GM18498 (cell line): ENCODE results near the gene YWHAE.
"Not testable (repeated sequence)": the region's sequence is repeated elsewhere in the genome, so short reads cannot be mapped to it uniquely, and the experiment has no call there.

Experiments used
- ATAC-seq: cut with Tn5 transposase; IDR thresholded peaks from one replicate; pipeline ENCODE4 v1.9.1; 2021; ENCODE audit warnings: mild to moderate bottlenecking, moderate library complexity; ENCODE audit not compliant: unreplicated experiment

Gene YWHAE

GRCh38 chr17:1413281-1413791 lies 13.3 kb upstream of the YWHAE start:
- ATAC-seq: no peak

GRCh38 chr17:1412185-1413110 lies 12.4 kb upstream of the YWHAE start:
- ATAC-seq: no peak

DNA sequence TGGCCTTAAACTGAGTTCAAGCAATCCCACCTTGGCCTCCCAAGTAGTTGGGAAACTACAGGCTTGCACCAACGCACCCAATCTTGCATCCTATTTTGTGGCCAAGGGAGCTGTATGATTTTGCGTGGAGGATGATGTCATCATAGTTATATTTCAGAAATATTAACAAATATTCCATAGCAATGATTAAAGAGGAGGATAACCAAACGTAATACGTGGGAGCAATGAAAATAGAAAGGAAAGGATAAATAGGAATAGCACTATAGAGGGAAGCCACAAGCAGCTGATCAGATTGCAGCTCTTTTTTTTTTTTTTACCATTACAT lies 2.2 kb upstream of the YWHAE start:
- no peak for ATAC-seq

- ATAC-seq: peak; percentile 15
These were observed 917 bp downstream of the YWHAE start for GRCh38 chr17:1398931-1399678.

- ATAC-seq: no peak
These were observed 2.0 kb downstream of the YWHAE start for GRCh38 chr17:1398028-1398427.

- not testable (repeated sequence) for ATAC-seq
These were observed 4.0 kb downstream of the YWHAE start for GRCh38 chr17:1395876-1396665.

GRCh38 chr17:1391577-1391976 lies 8.4 kb downstream of the YWHAE start:
- ATAC-seq: no peak

- no peak for ATAC-seq
These were observed 9.3 kb downstream of the YWHAE start for GRCh38 chr17:1390432-1391367.

DNA sequence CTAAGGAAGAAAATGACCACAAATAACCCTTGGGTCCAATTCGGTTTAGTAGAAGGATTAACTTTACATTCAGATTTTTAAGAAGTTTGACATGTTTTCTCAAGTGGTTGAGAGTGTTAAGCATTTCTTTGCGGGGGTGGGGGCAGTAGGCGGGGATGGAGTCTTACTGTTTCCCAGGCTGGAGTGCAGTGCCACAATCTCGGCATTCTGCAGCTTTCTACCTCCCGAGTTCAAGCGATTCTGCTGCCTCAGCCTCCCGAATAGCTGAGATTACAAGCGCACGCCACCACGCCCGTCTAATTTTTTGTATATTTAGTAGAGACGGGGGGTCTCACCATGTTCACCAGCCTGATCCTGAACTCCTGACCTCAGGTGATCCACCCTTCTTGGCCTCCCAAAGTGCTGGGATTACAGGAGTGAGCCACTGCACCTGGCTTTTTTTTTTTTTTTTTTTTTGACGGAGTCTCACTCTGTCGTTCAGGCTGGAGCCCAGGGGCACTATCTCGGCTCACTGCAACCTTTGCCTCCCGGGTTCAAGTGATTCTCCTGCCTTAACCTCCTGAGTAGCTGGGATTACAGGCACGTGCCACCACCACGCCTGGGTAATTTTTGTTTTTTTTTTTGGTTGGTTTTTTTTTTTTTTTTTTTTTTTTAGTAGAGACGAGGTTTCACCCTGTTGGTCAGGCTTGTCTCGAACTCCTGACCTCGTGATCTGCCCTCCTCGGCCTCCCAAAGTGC lies 12.4 kb downstream of the YWHAE start:
- not testable (repeated sequence) for ATAC-seq

GRCh38 chr17:1386675-1387190 lies 13.3 kb downstream of the YWHAE start:
- not testable (repeated sequence) for ATAC-seq

DNA sequence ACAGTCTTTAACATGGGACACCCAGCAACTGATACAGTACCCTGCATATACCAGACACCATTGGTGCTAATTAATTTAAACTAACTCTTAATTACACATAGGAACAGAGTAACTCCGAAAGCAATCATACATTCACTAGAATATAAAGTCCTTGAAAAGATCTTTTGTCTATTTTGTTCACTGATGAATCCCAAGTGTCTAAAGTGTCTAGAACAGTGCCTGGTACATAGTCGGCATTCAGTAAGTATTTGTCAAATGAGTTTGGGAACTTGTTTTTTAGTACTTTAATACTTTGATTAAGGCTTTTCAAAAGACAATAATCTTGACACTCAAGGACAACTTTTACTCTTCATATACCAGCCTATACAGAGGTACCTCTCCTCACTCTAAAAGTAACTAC lies 13.8 kb downstream of the YWHAE start:
- ATAC-seq: no peak

- ATAC-seq: no peak
These were observed 14.2 kb downstream of the YWHAE start for GRCh38 chr17:1385861-1386260.

GRCh38 chr17:1384905-1385435 lies 15.1 kb downstream of the YWHAE start:
- ATAC-seq: no peak

- ATAC-seq: no peak
These were observed 20.1 kb downstream of the YWHAE start for GRCh38 chr17:1379930-1380313.

GRCh38 chr17:1379208-1379929 lies 20.7 kb downstream of the YWHAE start:
- ATAC-seq: no peak

- not testable (repeated sequence) for ATAC-seq
These were observed 21.6 kb downstream of the YWHAE start for GRCh38 chr17:1378476-1378860.

GRCh38 chr17:1377334-1377733 lies 22.7 kb downstream of the YWHAE start:
- ATAC-seq: no peak

DNA sequence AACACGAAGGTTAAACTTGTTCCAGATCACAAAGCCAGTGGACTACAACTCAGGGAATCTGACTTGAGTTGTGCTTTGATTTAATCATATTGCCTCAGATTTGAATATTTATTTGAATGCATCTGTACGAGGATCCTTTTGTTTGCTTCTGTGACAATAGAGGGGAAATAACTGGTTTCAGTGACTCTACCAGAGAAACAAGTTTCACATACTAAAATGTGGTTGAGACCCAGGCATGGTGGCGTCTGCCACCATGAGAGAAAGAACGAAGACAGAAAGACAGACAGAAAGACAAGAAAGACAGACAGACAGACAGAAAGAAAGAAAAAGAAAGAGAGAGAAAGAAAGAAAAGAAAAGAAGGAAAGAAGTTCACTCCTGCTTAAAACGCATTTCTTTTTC lies 24.0 kb downstream of the YWHAE start:
- no peak for ATAC-seq
